Naive B cell (primary cell): Measurements from ENCODE around the gene PCCA. TPM values are rescaled to one million over a fixed set of nuclear protein-coding genes. Genes with fewer than 3 reads are reported as not detected.
"Not testable (repeated sequence)": the region's sequence is repeated elsewhere in the genome, so short reads cannot be mapped to it uniquely, and the experiment has no call there.

Experiments used
- ATAC-seq, 2 donors: fragments of 150-1000 bp; cut with Tn5 transposase; 2 replicates each; pipeline ENCODE4 v1.10.0; 2021; ENCODE audit warnings: low read depth in 2 of 2, mild to moderate bottlenecking in 2 of 2, moderate library complexity in 2 of 2
- DNase-seq: peaks from one replicate; pipeline ENCODE4 v3.0.0; 2022
- H3K27ac Mint-ChIP-seq, 6 donors: one replicate each; pipeline ENCODE4 v1.8.0; 2020 to 2022; ENCODE audit warnings: mild to moderate bottlenecking in 6 of 6, mixed read lengths in 6 of 6, moderate library complexity in 5 of 6, inconsistent platforms in 2 of 6
- H3K27me3 Mint-ChIP-seq, 3 donors: one replicate each; pipeline ENCODE4 v1.8.0; 2021 to 2022; ENCODE audit warnings: mixed read lengths in 3 of 3, mild to moderate bottlenecking in 1 of 3
- H3K36me3 Mint-ChIP-seq, 2 donors: one replicate each; pipeline ENCODE4 v1.8.0; 2020 to 2022; ENCODE audit warnings: mixed read lengths in 2 of 2, inconsistent platforms in 1 of 2, mild to moderate bottlenecking in 1 of 2
- H3K4me1 Mint-ChIP-seq, 3 donors: one replicate each; pipeline ENCODE4 v1.8.0; 2020 to 2022; ENCODE audit warnings: mixed read lengths in 3 of 3, inconsistent platforms in 1 of 3, mild to moderate bottlenecking in 1 of 3, moderate library complexity in 1 of 3
- H3K4me3 Mint-ChIP-seq, 8 donors: one replicate each; pipeline ENCODE4 v1.8.0; 2020 to 2022; ENCODE audit warnings: mild to moderate bottlenecking in 8 of 8, mixed read lengths in 8 of 8, moderate library complexity in 8 of 8, inconsistent platforms in 2 of 8
- H3K9me3 Mint-ChIP-seq, 7 donors: one replicate each; pipeline ENCODE4 v1.8.0; 2020 to 2022; ENCODE audit warnings: mixed read lengths in 7 of 7, mild to moderate bottlenecking in 5 of 7, inconsistent platforms in 2 of 7, moderate library complexity in 1 of 7
- polyA plus RNA-seq, 6 donors: library from polyadenylated mRNA; unstranded; fragments of 300-500 nt; fragmentation: Illumina TruSeq; gene quantifications; one replicate each; pipeline ENCODE4 v1.2.3, GENCODE V29; 2021; ENCODE audit warnings: low read depth in 6 of 6

Gene PCCA
- polyA plus RNA-seq, 6 donors from 2014 or later, result 2.4 to 8.4 (median 4.6) TPM

DNA sequence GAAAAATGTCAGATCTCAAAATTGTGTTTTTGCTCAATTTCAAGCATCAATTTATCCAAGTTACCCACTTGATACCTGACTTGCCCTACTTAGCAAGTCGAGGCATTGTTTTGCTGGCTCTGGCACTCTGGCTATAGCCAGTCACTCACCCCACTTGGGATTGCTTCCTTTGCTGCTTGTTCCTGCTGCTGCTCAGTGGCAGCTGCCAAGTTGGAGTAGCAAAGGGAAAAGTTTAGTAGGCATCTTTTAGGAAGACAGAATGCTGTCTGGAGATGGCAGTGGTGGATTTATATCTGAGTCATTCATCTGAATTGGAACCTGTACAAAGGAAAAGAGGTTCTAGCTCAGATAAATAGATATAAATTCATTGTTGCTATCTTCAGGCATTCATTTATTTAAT, 41.2 kb downstream of the PCCA start:
- Mint-ChIP-seq H3K36me3 (peaks cover 6 to 16% of the 10 kb centered on the region in 2 donors), H3K4me3 (no peak overlapping the region), H3K27me3 (no peaks in the 10 kb centered on the region), H3K27ac (no peak overlapping the region), H3K9me3 (peaks cover 0 to 2% (median 0%) of the 10 kb centered on the region in 7 donors), H3K4me1 (peaks cover 12 to 15% (median 13%) of the 10 kb centered on the region in 3 donors)
- no peak for DNase-seq
- no peak for ATAC-seq

DNA sequence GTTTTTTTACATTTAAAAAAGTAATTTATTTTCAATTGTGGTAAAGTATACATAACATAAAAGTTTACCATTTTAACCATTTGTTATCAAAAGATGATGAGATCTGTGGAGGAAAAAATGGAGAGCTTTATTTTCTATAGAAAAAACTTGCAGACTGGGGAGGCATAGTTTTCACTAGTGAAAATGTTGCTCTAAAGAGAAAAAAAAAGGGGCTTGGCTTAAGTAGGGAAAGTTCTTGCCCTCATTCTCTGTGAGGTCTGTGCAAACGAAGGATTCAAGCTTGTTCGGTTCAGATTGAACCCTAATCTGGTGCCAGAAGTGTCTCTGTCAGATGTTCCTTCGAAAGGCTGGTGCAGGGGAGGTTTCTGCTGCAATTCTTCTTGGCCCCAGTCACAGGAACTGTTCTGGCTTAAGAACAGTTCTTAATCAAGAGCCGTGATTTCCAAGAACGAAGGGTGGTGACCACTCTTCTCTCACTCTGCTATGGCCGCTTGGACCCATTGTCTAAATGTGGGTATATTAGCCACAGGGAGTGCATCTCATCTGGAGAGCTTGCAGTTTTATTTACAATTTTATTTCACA, 42.1 kb downstream of the PCCA start:
- Mint-ChIP-seq H3K27me3 (no peaks in the 10 kb centered on the region), H3K36me3 (peaks cover 6 to 16% of the 10 kb centered on the region in 2 donors), H3K9me3 (peaks cover 0 to 2% (median 0%) of the 10 kb centered on the region in 7 donors), H3K4me3 (no peak overlapping the region), H3K27ac (no peak overlapping the region), H3K4me1 (peaks cover 12 to 15% (median 13%) of the 10 kb centered on the region in 3 donors)
- DNase-seq (no peak), ATAC-seq (no peak)

DNA sequence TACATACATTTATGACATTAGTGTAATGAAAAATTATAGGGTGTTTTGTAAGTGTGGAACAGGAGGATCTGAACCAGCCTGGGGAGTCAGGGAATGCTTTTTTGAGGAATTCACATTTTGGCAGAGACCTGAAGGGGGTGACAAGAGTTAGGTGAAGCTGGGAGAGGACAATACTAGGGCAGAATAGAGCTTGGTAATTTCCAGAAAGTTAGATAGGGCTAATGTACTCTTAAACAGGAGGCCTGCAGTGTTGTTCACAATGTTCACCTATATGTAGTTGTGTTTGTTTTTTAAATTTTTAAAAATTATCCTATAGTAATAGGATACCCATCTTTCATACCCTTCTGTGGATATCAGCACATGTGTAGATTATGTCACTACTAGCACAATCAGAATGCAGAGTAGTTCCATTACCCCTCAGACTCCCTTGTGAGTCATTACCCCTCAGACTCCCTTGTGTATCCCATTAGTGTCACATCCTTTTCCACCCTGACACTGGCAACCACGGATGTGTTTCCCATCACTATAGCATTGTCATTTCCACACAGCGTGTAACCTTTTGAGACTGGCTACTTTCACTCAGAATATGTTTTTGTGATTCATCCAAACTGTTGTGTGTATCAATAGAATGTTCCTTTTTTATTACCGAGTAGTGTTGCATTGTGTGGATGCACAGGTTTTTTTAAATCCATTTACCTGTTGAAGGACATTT, 43.1 kb downstream of the PCCA start:
- no peak for DNase-seq
- H3K9me3 Mint-ChIP-seq, result peaks cover 0 to 2% (median 0%) of the 10 kb centered on the region in 7 donors
- no peak overlapping the region for H3K4me3 Mint-ChIP-seq
- H3K36me3 Mint-ChIP-seq, result peaks cover 6 to 16% of the 10 kb centered on the region in 2 donors
- no peak for ATAC-seq
- H3K27ac Mint-ChIP-seq, result no peak overlapping the region
- H3K4me1 Mint-ChIP-seq, result peaks cover 12 to 15% (median 13%) of the 10 kb centered on the region in 3 donors
- H3K27me3 Mint-ChIP-seq, result no peaks in the 10 kb centered on the region

DNA sequence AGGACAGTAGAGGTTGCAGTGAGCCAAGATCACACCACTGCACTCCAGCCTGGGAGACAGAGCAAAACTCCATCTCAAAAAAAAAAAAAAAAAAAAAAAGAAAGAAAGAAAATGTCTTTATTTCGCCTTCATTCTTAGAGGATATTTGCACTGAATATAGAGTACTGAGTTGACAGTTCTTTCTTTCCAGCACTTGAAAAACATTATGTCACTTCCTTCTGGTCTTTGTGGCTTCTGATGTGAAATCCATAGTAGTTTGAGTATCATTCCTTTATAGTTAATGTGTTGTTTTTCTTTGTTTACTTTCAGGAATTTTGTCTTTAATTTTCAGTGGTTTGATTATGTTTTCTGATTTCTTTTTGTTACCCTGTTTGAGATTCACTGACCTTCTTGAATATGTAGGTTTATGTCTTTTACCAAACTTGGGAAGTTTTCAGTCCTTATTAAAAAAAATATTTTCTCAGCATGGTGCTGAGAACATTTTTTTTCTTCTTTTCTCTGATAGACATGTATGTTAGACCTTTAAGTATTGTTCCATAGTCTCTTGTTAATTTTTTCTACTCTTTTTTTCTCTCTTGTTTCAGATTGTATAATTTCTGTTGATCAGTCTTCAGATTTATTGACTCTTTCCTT, 50.1 kb downstream of the PCCA start:
- H3K36me3 Mint-ChIP-seq, result peaks cover 21% of the 10 kb centered on the region in 2 donors
- DNase-seq (no peak), ATAC-seq (no peak)
- H3K4me1 Mint-ChIP-seq, result no peaks in the 10 kb centered on the region
- peak overlapping the region in 1 of 6 donors; percentile 5 for H3K27ac Mint-ChIP-seq
- peaks cover 0 to 13% (median 5%) of the 10 kb centered on the region in 7 donors for H3K9me3 Mint-ChIP-seq
- no peaks in the 10 kb centered on the region for H3K27me3 Mint-ChIP-seq
- H3K4me3 Mint-ChIP-seq, result no peak overlapping the region

DNA sequence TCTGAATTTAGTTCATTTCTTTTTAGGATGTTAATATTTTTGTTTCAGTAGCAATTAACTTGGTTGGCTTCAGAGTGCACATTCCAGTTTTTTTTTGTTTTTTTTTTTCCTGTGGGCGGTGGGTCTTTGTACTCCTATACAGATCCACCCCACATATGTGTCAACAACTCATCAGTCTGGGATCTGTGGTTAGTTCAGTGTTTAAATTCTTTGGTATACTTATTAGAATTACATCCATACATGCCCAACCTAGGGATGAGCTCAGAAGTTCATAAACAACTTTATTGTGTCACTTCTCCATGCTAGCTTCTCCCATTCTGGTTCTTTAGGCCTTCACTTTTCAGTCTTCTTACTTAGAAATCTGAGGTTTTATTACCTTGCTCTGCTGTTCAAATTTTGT, 50.9 kb downstream of the PCCA start:
- Mint-ChIP-seq H3K27ac (no peak overlapping the region), H3K27me3 (no peaks in the 10 kb centered on the region), H3K4me3 (no peak overlapping the region), H3K9me3 (peaks cover 2 to 13% (median 8%) of the 10 kb centered on the region in 7 donors), H3K36me3 (peaks cover 20 to 21% of the 10 kb centered on the region in 2 donors), H3K4me1 (no peaks in the 10 kb centered on the region)
- DNase-seq, result no peak
- ATAC-seq, result no peak

DNA sequence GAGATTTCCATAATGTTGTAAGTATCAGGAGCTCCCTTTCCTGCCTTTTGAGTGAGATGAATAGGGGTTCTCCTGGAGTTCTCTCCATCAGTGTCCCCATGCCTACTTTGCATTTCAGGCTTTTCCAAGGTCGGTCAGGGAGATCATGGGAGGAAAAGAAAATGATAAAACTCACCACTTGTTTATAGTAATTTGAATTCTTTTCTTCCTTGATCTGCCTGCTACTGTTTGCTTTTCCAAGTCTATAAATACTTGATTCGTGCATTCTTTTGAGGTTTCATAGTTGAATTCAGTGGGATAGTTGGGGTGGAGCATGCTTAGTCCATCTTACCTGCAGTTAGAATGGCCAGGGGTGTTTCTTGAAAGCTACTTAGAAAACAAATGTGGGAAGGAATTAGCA, 51.5 kb downstream of the PCCA start:
- no peaks in the 10 kb centered on the region for H3K27me3 Mint-ChIP-seq
- no peak for ATAC-seq
- H3K36me3 Mint-ChIP-seq, result peaks cover 22 to 27% of the 10 kb centered on the region in 2 donors
- no peak overlapping the region for H3K27ac Mint-ChIP-seq
- no peak for DNase-seq
- H3K4me1 Mint-ChIP-seq, result no peaks in the 10 kb centered on the region
- H3K4me3 Mint-ChIP-seq, result no peak overlapping the region
- H3K9me3 Mint-ChIP-seq, result peaks cover 2 to 18% (median 13%) of the 10 kb centered on the region in 7 donors

DNA sequence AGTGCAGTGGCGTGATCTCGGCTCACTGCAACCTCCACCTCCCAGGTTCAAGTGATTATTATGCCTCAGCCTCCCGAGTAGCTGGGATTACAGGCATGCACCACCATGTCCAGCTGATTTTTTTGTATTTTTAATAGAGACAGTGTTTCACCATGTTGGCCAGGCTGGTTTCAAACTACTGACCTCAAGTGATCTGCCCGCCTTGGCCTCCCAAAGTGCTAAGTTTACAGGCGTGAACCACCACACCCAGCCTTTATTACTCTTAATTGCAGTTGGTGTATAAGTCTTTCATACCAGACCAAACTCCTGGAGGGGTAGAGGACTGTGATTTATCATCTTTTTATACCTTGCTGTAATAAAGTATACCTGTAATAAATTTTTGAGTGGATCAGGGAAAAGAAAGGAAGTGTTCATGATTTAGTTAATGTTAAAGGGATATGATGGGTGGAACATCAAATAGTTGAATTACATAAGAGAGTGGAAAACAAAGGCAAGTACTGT, 52.6 kb downstream of the PCCA start:
- H3K4me3 Mint-ChIP-seq, H3K27me3 Mint-ChIP-seq, H3K27ac Mint-ChIP-seq, ATAC-seq, H3K4me1 Mint-ChIP-seq, DNase-seq: not testable (repeated sequence)
- peaks cover 2 to 19% (median 13%) of the 10 kb centered on the region in 7 donors for H3K9me3 Mint-ChIP-seq
- H3K36me3 Mint-ChIP-seq, result peaks cover 22 to 30% of the 10 kb centered on the region in 2 donors

DNA sequence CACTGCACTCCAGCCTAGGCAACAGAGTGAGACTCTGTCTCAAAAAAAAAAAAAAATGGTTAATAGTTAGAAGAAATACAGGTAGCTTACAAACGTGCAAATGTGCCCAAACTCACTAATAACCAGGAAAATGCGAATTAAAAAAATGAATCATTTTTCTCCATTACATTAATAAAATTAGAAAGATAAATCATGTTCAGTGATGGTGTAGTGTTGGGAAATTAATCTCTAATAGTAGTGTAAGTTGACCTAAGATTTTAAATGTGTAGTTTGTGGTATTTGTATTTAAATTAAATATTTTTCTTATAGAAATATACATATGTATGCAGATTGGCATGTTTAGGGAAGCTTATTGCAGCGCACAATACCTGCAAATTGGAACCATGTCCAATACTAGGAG, 57.6 kb downstream of the PCCA start:
- peaks cover 19 to 22% of the 10 kb centered on the region in 2 donors for H3K36me3 Mint-ChIP-seq
- peaks cover 0 to 16% (median 9%) of the 10 kb centered on the region in 7 donors for H3K9me3 Mint-ChIP-seq
- DNase-seq (no peak), ATAC-seq (no peak)
- H3K4me3 Mint-ChIP-seq, result no peak overlapping the region
- no peaks in the 10 kb centered on the region for H3K27me3 Mint-ChIP-seq
- H3K4me1 Mint-ChIP-seq, result no peaks in the 10 kb centered on the region
- H3K27ac Mint-ChIP-seq, result no peak overlapping the region

DNA sequence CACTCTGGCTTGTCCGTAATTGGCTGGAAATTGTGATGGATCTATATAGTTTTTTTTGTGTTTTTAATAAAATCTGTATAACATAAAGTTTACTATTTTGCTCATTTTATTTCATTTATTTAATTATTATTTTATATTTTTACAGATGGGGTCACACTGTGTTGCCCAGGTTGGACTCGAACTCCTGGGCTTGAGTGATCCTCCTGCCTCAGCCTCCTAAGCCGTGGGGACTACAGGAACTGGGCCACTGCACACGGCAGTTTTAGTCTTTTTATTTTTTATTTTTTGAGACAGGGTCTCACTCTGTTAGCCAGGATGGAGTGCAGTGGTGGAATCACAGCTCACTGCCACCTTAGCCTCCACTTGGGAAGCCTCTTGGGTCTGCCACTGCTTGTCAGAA, 58.9 kb downstream of the PCCA start:
- H3K9me3 Mint-ChIP-seq, result peaks cover 0 to 16% (median 9%) of the 10 kb centered on the region in 7 donors
- DNase-seq (no peak), ATAC-seq (no peak)
- H3K27ac Mint-ChIP-seq, result no peak overlapping the region
- peaks cover 19 to 22% of the 10 kb centered on the region in 2 donors for H3K36me3 Mint-ChIP-seq
- no peaks in the 10 kb centered on the region for H3K4me1 Mint-ChIP-seq
- no peak overlapping the region for H3K4me3 Mint-ChIP-seq
- H3K27me3 Mint-ChIP-seq, result no peaks in the 10 kb centered on the region

DNA sequence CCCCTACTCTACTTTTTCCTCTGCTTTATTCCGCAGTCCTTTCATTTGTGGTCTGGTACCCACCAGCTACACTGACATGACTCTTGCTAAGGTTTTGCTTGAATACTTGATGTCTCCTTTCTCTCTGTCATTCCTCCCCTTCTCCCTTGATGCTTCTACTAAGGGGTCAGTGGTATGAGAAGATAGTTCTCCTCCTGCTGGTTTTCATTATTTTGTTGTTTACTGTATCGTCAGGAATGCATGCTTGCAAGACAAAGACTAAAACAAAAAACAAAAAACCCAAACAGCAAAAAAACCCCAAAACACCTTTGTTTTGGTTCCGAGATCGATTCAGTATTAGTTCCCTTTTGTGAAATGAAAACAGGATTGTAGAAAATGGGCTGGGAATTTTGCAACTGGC, 59.5 kb downstream of the PCCA start:
- H3K27ac Mint-ChIP-seq, result peak overlapping the region in 1 of 6 donors; percentile 67
- no peaks in the 10 kb centered on the region for H3K27me3 Mint-ChIP-seq
- peaks cover 0 to 16% (median 9%) of the 10 kb centered on the region in 7 donors for H3K9me3 Mint-ChIP-seq
- no peak for ATAC-seq
- peaks cover 19 to 22% of the 10 kb centered on the region in 2 donors for H3K36me3 Mint-ChIP-seq
- no peaks in the 10 kb centered on the region for H3K4me1 Mint-ChIP-seq
- H3K4me3 Mint-ChIP-seq, result no peak overlapping the region
- DNase-seq, result no peak

DNA sequence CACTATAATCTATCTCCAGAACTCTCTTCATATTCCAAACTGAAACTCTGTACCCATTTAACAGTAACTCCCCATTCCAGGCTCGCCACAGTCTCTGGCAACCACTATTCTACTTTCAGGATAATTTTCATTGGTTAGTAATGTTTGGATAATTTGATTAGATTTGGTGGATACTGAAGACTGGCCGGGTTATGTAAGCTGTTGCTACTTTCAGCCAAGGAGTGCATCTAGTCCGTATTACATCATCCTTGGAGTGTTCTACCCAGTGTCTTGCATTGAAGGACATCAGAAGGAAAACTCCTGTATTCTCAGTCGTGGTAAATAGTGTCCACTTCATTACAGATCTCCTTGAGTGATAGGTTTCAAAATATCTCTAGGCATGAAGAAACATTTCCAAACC, 60.5 kb downstream of the PCCA start:
- Mint-ChIP-seq H3K27ac (no peak overlapping the region), H3K36me3 (peaks cover 21% of the 10 kb centered on the region in 2 donors), H3K9me3 (peaks cover 0 to 16% (median 9%) of the 10 kb centered on the region in 7 donors), H3K4me1 (no peaks in the 10 kb centered on the region), H3K27me3 (no peaks in the 10 kb centered on the region), H3K4me3 (no peak overlapping the region)
- no peak for ATAC-seq
- DNase-seq, result no peak

DNA sequence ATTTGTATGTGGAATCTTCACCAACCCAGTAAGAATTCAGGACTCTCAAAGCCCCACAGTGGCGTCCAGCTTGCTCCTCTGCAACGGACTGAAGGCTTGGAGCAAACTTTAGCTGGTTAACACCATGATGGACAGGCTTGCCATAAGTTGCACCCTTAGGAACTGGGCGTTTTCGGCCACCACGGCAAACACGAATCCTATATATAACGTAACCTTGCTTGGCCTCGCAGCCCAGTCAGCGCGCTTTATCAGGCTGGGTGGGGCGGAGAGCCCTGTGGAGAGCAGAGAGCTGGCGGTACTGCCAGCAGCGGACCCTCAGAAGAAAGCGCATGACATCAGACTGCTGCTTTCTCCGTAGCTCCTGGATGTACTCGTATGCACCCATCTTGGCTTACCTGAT, 61.8 kb downstream of the PCCA start:
- H3K27ac Mint-ChIP-seq, H3K27me3 Mint-ChIP-seq, ATAC-seq, H3K4me1 Mint-ChIP-seq, DNase-seq, H3K4me3 Mint-ChIP-seq: not testable (repeated sequence)
- peaks cover 0 to 10% (median 0%) of the 10 kb centered on the region in 7 donors for H3K9me3 Mint-ChIP-seq
- H3K36me3 Mint-ChIP-seq, result peaks cover 8 to 19% of the 10 kb centered on the region in 2 donors

DNA sequence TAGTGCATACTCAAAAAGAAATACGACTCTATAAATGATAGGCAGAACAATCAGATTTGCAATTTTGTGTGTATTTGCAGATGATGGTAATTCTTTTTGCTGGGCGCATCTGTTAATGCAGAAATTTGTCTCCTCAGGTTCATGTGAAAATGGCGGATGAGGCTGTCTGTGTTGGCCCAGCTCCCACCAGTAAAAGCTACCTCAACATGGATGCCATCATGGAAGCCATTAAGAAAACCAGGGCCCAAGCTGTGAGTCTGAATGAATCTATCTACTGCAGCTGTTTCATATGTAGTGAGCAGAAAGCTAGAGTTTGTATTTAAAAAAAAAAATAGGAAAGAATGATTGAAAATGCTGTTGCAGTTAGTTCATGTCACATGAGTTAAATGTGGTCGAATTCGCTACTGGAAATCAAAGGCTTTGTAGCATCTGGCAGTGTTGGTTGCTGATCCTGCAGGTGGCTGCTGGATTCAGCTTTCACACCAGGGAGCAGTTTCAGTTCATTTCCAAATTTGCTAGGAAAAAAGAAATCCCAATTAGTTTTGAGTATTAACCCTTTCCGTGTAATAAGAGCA, 66.0 kb downstream of the PCCA start:
- DNase-seq (no peak), ATAC-seq (no peak)
- Mint-ChIP-seq H3K27me3 (no peaks in the 10 kb centered on the region), H3K9me3 (no peaks in the 10 kb centered on the region), H3K36me3 (peaks cover 5 to 7% of the 10 kb centered on the region in 2 donors), H3K4me3 (no peak overlapping the region), H3K27ac (no peak overlapping the region), H3K4me1 (peaks cover 0 to 2% (median 0%) of the 10 kb centered on the region in 3 donors)
